Smooth muscle cell (in vitro differentiated cells): ENCODE results near the gene GPD1L. TPM values are rescaled to one million over a fixed set of nuclear protein-coding genes. Genes with fewer than 3 reads are reported as not detected.

Source experiments
- DNase-seq: peaks from one replicate; lab custom pipeline; 2025; ENCODE audit not compliant: unreplicated experiment; lab: John Stamatoyannopoulos, UW
- H2AFZ ChIP-seq: fragments of 200-600 bp; sonication (generic); 2 replicates; pipeline ENCODE4 v1.6.0; 2016; ENCODE audit warnings: antibody characterized with exemption, low read depth, mild to moderate bottlenecking
- H3F3A ChIP-seq: fragments of 200-600 bp; sonication (generic); 2 replicates; pipeline ENCODE4 v1.6.0; 2017; ENCODE audit warnings: antibody characterized with exemption, low read depth
- H3K27ac ChIP-seq: fragments of 200-600 bp; sonication (generic); 2 replicates; pipeline ENCODE4 v1.5.1; 2016; ENCODE audit warnings: low read depth, mild to moderate bottlenecking
- H3K27me3 ChIP-seq: fragments of 200-600 bp; sonication (generic); 2 replicates; pipeline ENCODE4 v1.6.1; 2016; ENCODE audit warnings: low read depth, mild to moderate bottlenecking
- H3K36me3 ChIP-seq: fragments of 200-600 bp; sonication (generic); 2 replicates; pipeline ENCODE4 v1.5.1; 2016; ENCODE audit warnings: low read depth
- H3K4me1 ChIP-seq: fragments of 200-600 bp; sonication (generic); 2 replicates; pipeline ENCODE4 v1.5.1; 2016; ENCODE audit warnings: low read depth
- H3K4me2 ChIP-seq: fragments of 200-600 bp; sonication (generic); 2 replicates; pipeline ENCODE4 v1.6.0; 2016; ENCODE audit warnings: mild to moderate bottlenecking
- H3K4me3 ChIP-seq: fragments of 200-600 bp; sonication (generic); 2 replicates; pipeline ENCODE4 v1.5.1; 2016; ENCODE audit warnings: mild to moderate bottlenecking
- H3K79me2 ChIP-seq: fragments of 200-600 bp; sonication (generic); 2 replicates; pipeline ENCODE4 v1.6.0; 2016; ENCODE audit warnings: low read depth, mild to moderate bottlenecking
- H3K9ac ChIP-seq: fragments of 200-600 bp; sonication (generic); 2 replicates; pipeline ENCODE4 v1.6.0; 2016; ENCODE audit warnings: low read depth
- H3K9me3 ChIP-seq: fragments of 200-600 bp; sonication (generic); replicated peaks from 2 replicates; pipeline ENCODE4 v1.5.1; 2016; ENCODE audit warnings: low read depth
- H4K20me1 ChIP-seq: fragments of 200-600 bp; sonication (generic); 2 replicates; pipeline ENCODE4 v1.6.0; 2016; ENCODE audit warnings: low read depth
- WGBS: methylation state at CpG from one replicate; pipeline ENCODE4 v1.1.7; 2016; ENCODE audit warnings: low lambda C conversion rate; 5-methylcytosine and 5-hydroxymethylcytosine counted together
- polyA plus RNA-seq: library from polyadenylated mRNA; unstranded; fragments of >200 nt; fragmentation: Nextera tagmentation; extraction: Ambion mirVana; gene quantifications from 2 replicates; pipeline ENCODE4 v1.2.1, GENCODE V29; 2016
- total RNA-seq: library from RNA; depleted of rRNA; stranded (reverse); fragments of >200 nt; gene quantifications from 2 replicates; pipeline ENCODE4 v1.2.3, GENCODE V29; 2014
- TF ChIP-seq, protein P1 (sequence below): fragments of 200-600 bp; sonication (generic); IDR thresholded peaks from 2 replicates; pipeline ENCODE4 v1.5.1; 2017; ENCODE audit warnings: borderline replicate concordance, mild to moderate bottlenecking, antibody characterized with exemption; ENCODE audit not compliant: insufficient read depth, poor library complexity, severe bottlenecking

GPD1L gene
- total and polyA plus RNA-seq, 2 experiments from 2014 or later = 3.6 to 8.2 TPM

DNA sequence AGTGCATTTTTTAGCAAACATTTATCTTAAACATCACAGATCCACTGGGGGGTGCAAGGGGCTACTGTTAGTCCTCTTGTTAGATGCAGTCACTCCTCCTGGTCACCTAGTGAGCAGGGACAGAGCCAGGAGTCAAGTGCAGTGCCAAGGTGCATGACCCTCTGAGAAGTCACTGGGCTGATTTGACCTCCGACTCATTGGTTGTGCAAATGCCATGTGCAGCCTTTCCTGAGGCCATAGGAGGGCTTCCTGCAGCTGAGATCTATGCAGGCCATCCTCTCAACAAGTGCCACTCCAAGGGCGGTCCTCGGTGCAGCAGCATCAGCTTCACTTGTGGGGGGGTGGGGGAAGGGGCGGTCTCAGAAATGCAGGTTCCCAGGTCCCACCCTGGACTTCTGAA, 60.2 kb downstream of the GPD1L start:
- H4K20me1 ChIP-seq = no peaks in the 10 kb centered on the region
- no peaks in the 10 kb centered on the region for H3K36me3 ChIP-seq
- no peak overlapping the region for H3K4me2 ChIP-seq
- no peaks in the 10 kb centered on the region for H3K4me1 ChIP-seq
- H3K4me3 ChIP-seq = no peak overlapping the region
- H3K9me3 ChIP-seq = peaks cover 7% of the 10 kb centered on the region
- TF ChIP-seq, protein P1, sequence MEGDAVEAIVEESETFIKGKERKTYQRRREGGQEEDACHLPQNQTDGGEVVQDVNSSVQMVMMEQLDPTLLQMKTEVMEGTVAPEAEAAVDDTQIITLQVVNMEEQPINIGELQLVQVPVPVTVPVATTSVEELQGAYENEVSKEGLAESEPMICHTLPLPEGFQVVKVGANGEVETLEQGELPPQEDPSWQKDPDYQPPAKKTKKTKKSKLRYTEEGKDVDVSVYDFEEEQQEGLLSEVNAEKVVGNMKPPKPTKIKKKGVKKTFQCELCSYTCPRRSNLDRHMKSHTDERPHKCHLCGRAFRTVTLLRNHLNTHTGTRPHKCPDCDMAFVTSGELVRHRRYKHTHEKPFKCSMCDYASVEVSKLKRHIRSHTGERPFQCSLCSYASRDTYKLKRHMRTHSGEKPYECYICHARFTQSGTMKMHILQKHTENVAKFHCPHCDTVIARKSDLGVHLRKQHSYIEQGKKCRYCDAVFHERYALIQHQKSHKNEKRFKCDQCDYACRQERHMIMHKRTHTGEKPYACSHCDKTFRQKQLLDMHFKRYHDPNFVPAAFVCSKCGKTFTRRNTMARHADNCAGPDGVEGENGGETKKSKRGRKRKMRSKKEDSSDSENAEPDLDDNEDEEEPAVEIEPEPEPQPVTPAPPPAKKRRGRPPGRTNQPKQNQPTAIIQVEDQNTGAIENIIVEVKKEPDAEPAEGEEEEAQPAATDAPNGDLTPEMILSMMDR = no peak
- no peak overlapping the region for H3K9ac ChIP-seq
- WGBS = 100% methylated on average over 4 of the region's 4 CpGs
- no peak overlapping the region for H2AFZ ChIP-seq
- no peak for DNase-seq
- H3F3A ChIP-seq = no peaks in the 10 kb centered on the region
- no peaks in the 10 kb centered on the region for H3K79me2 ChIP-seq
- no peaks in the 10 kb centered on the region for H3K27me3 ChIP-seq
- H3K27ac ChIP-seq = no peak overlapping the region

DNA sequence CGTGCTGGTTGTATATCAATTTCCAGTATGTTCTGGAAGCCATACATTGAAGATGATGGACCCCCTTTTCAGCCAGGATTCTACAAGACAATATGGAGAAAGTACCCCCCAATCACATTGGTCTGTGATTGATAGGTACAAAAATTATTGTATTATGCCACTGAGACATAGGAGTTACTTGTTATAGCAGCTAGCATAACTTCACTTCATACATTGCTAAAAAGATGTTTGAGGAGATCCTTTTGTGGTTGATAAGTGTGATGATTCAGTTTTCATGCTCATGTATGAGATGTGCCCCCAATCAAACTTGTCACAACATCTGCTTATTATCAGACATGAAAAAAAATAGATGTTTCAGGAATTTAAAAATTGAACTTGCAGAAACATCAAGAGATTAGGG, 66.0 kb downstream of the GPD1L start:
- Histone ChIP-seq H3K27me3 (no peaks in the 10 kb centered on the region), H3K4me1 (no peaks in the 10 kb centered on the region), H3K9ac (no peak overlapping the region), H2AFZ (no peak overlapping the region), H3K4me3 (no peak overlapping the region), H3K36me3 (no peaks in the 10 kb centered on the region), H3K27ac (no peak overlapping the region), H3K9me3 (peaks cover 10% of the 10 kb centered on the region), H3K79me2 (no peaks in the 10 kb centered on the region), H4K20me1 (no peaks in the 10 kb centered on the region), H3K4me2 (no peak overlapping the region), H3F3A (no peaks in the 10 kb centered on the region)
- TF ChIP-seq, protein P1 = no peak
- 90% methylated on average over 1 of the region's 1 CpG for WGBS
- no peak for DNase-seq

DNA sequence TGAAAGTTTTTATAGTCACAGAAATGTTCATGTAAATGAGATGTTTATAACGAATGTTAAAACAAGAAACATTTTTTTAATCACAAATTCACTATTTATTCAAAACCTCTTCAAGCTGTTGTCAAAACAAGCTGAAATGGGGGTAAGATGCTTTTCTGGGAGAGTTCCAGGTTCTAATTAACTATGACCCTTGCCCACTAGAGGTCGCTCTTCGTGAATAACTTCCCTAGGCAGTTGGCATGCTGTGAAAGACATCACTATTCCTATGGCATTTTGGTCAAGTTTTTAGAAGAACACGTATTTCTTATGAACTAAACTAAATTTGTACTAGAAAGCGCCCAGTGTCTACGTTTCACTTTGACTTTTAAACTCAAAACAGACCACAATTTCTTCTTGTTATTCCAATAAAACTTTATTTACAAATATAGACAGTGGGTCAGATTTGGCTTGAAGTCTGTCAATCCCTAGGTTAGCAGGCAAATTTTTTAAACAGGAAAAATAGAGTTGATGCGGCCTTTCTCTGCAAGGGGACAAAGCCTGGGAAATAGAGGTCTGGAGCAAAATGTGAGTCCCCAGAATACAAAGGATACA, 69.3 kb downstream of the GPD1L start:
- Histone ChIP-seq H3K27me3 (no peaks in the 10 kb centered on the region), H3K4me3 (no peak overlapping the region), H3K9ac (no peak overlapping the region), H3K4me1 (no peaks in the 10 kb centered on the region), H3K79me2 (no peaks in the 10 kb centered on the region), H3K27ac (no peak overlapping the region), H3K4me2 (no peak overlapping the region), H3F3A (no peaks in the 10 kb centered on the region), H3K9me3 (peaks cover 10% of the 10 kb centered on the region), H3K36me3 (no peaks in the 10 kb centered on the region), H2AFZ (no peak overlapping the region), H4K20me1 (no peaks in the 10 kb centered on the region)
- no peak for DNase-seq
- TF ChIP-seq, protein P1 = peak; percentile 75
- WGBS = 9% methylated on average over 7 of the region's 7 CpGs
